K562 (cell line): ENCODE results near the gene KCNK10. TPM values are rescaled to one million over a fixed set of nuclear protein-coding genes. Genes with fewer than 3 reads are reported as not detected.

ENCODE experiments used
- ATAC-seq: fragments of 200-7000 bp; cut with Tn5 transposase; 3 replicates; pipeline ENCODE4 v1.9.1; 2020; ENCODE audit warnings: moderate library complexity
- BruUV-seq: library from RNA; stranded (reverse); fragments of 400-500 nt; replicated peaks from 2 replicates; lab custom pipeline; 2021; lab: Mats Ljungman, UMichigan
- CTCF ChIA-PET: fragments of 300-600 bp; formaldehyde crosslinking; extraction: SDS; loops from one replicate; lab custom pipeline; 2021; ENCODE audit warnings: low intra/inter-chr PET ratio; lab: Yijun Ruan, JAX
- POLR2A ChIA-PET: fragments of 300-600, 350-650 bp; sonication (Branson Sonifier 250); formaldehyde crosslinking; extraction: SDS; loops from one replicate; lab custom pipeline; 2021; ENCODE audit warnings: antibody characterized with exemption, inconsistent platforms; lab: Yijun Ruan, JAX
- DNase-seq, 4 experiments: peaks; one replicate each; pipeline versions ENCODE4 v3.0.0 to v3.0.0-alpha.2; 2011 to 2018; ENCODE audit warnings: low spot score in 3 of 4, mixed read lengths in 3 of 4; ENCODE audit errors: extremely low read depth in 1 of 4
- FAIRE-seq: peaks from 2 replicates; lab custom pipeline; 2011; peaks lifted over from hg19 to GRCh38; lab: Jason Lieb, UNC
- H2AFZ ChIP-seq: 2 replicates; pipeline ENCODE4 v1.6.0; 2011; ENCODE audit warnings: low read depth, low read length, control low read depth, inconsistent platforms
- H3K27ac ChIP-seq: fragments of 200-600 bp; 3 replicates; pipeline ENCODE4 v1.8.0; 2011; ENCODE audit warnings: low read depth, mild to moderate bottlenecking, control low read depth, inconsistent platforms, low read length, moderate library complexity, mixed read lengths; ENCODE audit errors: extremely low read depth
- H3K27me3 ChIP-seq, 2 experiments: fragments of 300-600 bp in 1 of 2; 2 replicates in 1 of 2; 3 replicates in 1 of 2; pipeline versions ENCODE4 v1.6.0 to v1.8.0; 2011; ENCODE audit warnings: inconsistent platforms in 2 of 2, low read length in 2 of 2, mild to moderate bottlenecking in 1 of 2, mixed read lengths in 1 of 2, moderate library complexity in 1 of 2; ENCODE audit not compliant: control insufficient read depth in 2 of 2, insufficient read depth in 2 of 2
- H3K36me3 ChIP-seq: fragments of 300-600 bp; 3 replicates; pipeline ENCODE4 v1.8.0; 2011; ENCODE audit warnings: mild to moderate bottlenecking, low read length, inconsistent platforms; ENCODE audit not compliant: control insufficient read depth, insufficient read depth
- H3K4me1 ChIP-seq, 2 experiments: fragments of 200-600 bp in 1 of 2; replicated peaks in 1 of 2; 2 replicates in 1 of 2; 3 replicates in 1 of 2; pipeline versions ENCODE4 v1.5.1 to v1.8.0; 2011; ENCODE audit warnings: inconsistent platforms in 2 of 2, low read length in 2 of 2, mild to moderate bottlenecking in 1 of 2, mixed read lengths in 1 of 2, moderate library complexity in 1 of 2; ENCODE audit not compliant: control insufficient read depth in 2 of 2, insufficient read depth in 2 of 2
- H3K4me2 ChIP-seq: 2 replicates; pipeline ENCODE4 v1.6.1; 2011; ENCODE audit warnings: low read length, control low read depth, inconsistent platforms, mixed read lengths; ENCODE audit not compliant: insufficient read depth
- H3K4me3 ChIP-seq: fragments of 200-600 bp; sonication (generic), shearing (Covaris generic); 2 replicates; pipeline ENCODE4 v1.5.1; 2016; ENCODE audit warnings: control low read depth, inconsistent platforms
- H3K79me2 ChIP-seq: fragments of 200-600 bp; 3 replicates; pipeline ENCODE4 v1.8.0; 2011; ENCODE audit warnings: low read length, inconsistent platforms; ENCODE audit not compliant: control insufficient read depth, insufficient read depth
- H3K9ac ChIP-seq, 2 experiments: 2 replicates each; pipeline versions ENCODE4 v1.6.0 to v1.6.1; 2011; ENCODE audit warnings: low read depth in 2 of 2, low read length in 2 of 2, control low read depth in 1 of 2, inconsistent platforms in 1 of 2, mild to moderate bottlenecking in 1 of 2, mixed read lengths in 1 of 2; ENCODE audit not compliant: insufficient read depth in 1 of 2
- H3K9me1 ChIP-seq: one replicate; pipeline ENCODE4 v1.6.0; 2011; ENCODE audit warnings: inconsistent platforms, mild to moderate bottlenecking, low read length, moderate library complexity; ENCODE audit not compliant: control insufficient read depth, insufficient read depth
- H3K9me3 ChIP-seq: replicated peaks from 2 replicates; pipeline ENCODE4 v1.5.1; 2011; ENCODE audit warnings: low read depth, low read length, inconsistent platforms; ENCODE audit not compliant: control insufficient read depth, insufficient read depth
- H4K20me1 ChIP-seq: replicated peaks from 2 replicates; pipeline ENCODE4 v1.6.1; 2011; ENCODE audit warnings: low read length, inconsistent platforms, mixed read lengths; ENCODE audit not compliant: control insufficient read depth, insufficient read depth
- BRCA1 ChIP-seq, 2 experiments: fragments of 450-650 bp in 1 of 2; sonication (generic) in 1 of 2; formaldehyde crosslinking in 1 of 2; IDR thresholded peaks; 2 replicates each; pipeline versions ENCODE4 v1.5.0 to v1.6.1; 2017 to 2020; ENCODE audit warnings: mild to moderate bottlenecking in 1 of 2, missing genetic modification reagents in 1 of 2
- PRMT5 ChIP-seq: sonication (generic); formaldehyde crosslinking; IDR thresholded peaks from 2 replicates; pipeline ENCODE4 v1.5.0; 2020; ENCODE audit warnings: missing genetic modification reagents
- RUNX1 ChIP-seq: sonication (generic); IDR thresholded peaks from 2 replicates; pipeline ENCODE4 v1.6.1; 2016; ENCODE audit warnings: antibody characterized with exemption, low read depth
- ZNF324 ChIP-seq: fragments of 250-450 bp; sonication (Bioruptor Pico); IDR thresholded peaks from 2 replicates; pipeline ENCODE4 v1.4.0; 2020; ENCODE audit warnings: mild to moderate bottlenecking
- WGBS: fragments of 100-300 bp; shearing (Covaris generic); methylation state at CpG from one replicate; pipeline ENCODE4 v1.1.6; 2016; ENCODE audit warnings: low coverage, mixed read lengths; ENCODE audit not compliant: insufficient coverage; ENCODE audit errors: missing lambda C conversion rate; 5-methylcytosine and 5-hydroxymethylcytosine counted together
- in situ Hi-C: fragments of 300-500 bp; cut with MboI; formaldehyde crosslinking; loops from 4 replicates; pipeline ENCODE4 v1.15.0; 2018; ENCODE audit warnings: inconsistent platforms, mixed read lengths
- intact Hi-C: fragments of 100-400 bp; cut with micrococcal nuclease; formaldehyde crosslinking; loops from 2 replicates; pipeline ENCODE4 v1.14.2; 2022
- polyA plus RNA-seq, 8 experiments: library from polyadenylated mRNA; depleted of rRNA in 4 of 8; stranded (reverse) in 5 of 8; unstranded in 3 of 8; fragments of >200 nt; fragmentation: Nextera tagmentation in 2 of 8; fragmentation: Illumina TruSeq in 1 of 8; extraction: Ambion mirVana in 2 of 8; extraction: Trizol in 1 of 8; gene quantifications; 2 replicates each; pipeline versions ENCODE4 v1.2.1 to v1.2.3, GENCODE V29; 2011 to 2014; ENCODE audit warnings: inconsistent platforms in 1 of 8, missing spikeins in 1 of 8
- total RNA-seq, 7 experiments: library from RNA; depleted of rRNA in 6 of 7; stranded (reverse); fragments of >200 nt in 6 of 7; fragmentation: Illumina TruSeq in 2 of 7; extraction: Trizol in 2 of 7; gene quantifications; 2 replicates each; pipeline versions ENCODE4 v1.2.1 to v1.2.3, GENCODE V29; 2011 to 2021; ENCODE audit warnings: low replicate concordance in 1 of 7

Gene KCNK10
- total and polyA plus RNA-seq, 9 of the 15 experiments (the other 6 are each of a cell fraction or from before 2014, with no cell fraction given): not detected

GRCh38 chr14:88181072-88181471 lies 142.0 kb downstream of the KCNK10 start:
- in situ Hi-C loops: no loop called here
- Histone ChIP-seq H3K9me3 (no peaks in the 10 kb centered on the region), H3K27me3 (peaks cover 0 to 13% of the 10 kb centered on the region in 2 experiments; a peak in 3 of 5 replicates), H3K4me1 (no peaks in the 10 kb centered on the region), H4K20me1 (no peaks in the 10 kb centered on the region)
- intact Hi-C loops: no loop called here
- no TSS peak for BruUV-seq
- no peak for TF ChIP-seq PRMT5 (CRISPR knock-in tag)
- TF ChIP-seq, all 486 proteins: peak for 0
- H3K36me3 ChIP-seq: no peaks in the 10 kb centered on the region
- 0% methylated on average over 4 of the region's 5 CpGs for WGBS
- no peaks in the 10 kb centered on the region for H3K9me1 ChIP-seq
- no peak overlapping the region for H3K27ac ChIP-seq
- POLR2A ChIA-PET: interaction anchor here (0.6 to 0.8 kb wide), 2 partner anchors 134 to 261 kb away, joined by 3 read pairs; no protein-coding TSS in a partner anchor
- FAIRE-seq: no peak
- no peak for DNase-seq
- H3K9ac ChIP-seq: no peak overlapping the region
- no peak for ATAC-seq
- H3K4me3 ChIP-seq: no peak overlapping the region
- no peak overlapping the region for H2AFZ ChIP-seq
- H3K4me2 ChIP-seq: no peak overlapping the region
- CTCF ChIA-PET: no interaction called here
- no peaks in the 10 kb centered on the region for H3K79me2 ChIP-seq

DNA sequence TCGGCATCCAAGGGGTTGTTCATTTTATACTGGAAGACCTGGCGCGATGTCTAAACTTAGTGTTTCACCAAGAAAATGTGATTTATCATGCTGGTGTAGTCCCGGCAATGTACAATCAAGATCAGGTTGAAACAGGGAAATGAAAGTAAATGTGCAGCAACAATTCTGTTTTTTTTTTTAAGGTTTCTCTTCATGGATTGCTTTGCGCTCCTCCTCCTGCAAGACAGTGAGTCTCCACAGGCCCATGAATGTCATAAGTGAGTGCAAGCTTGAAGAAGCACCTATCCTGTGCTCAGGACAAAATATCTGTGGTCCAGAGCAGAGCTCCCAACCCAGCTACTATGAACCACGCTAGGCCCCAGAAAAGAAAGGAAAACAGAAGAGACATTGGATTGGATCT lies 143.4 kb downstream of the KCNK10 start:
- WGBS: 0% methylated on average over 6 of the region's 6 CpGs
- Histone ChIP-seq H3K4me1 (no peaks in the 10 kb centered on the region), H3K4me3 (no peak overlapping the region), H3K4me2 (no peak overlapping the region), H3K27me3 (no peaks in the 10 kb centered on the region; a peak in 1 of 5 replicates), H3K9me3 (no peaks in the 10 kb centered on the region), H2AFZ (no peak overlapping the region), H3K36me3 (no peaks in the 10 kb centered on the region), H3K9me1 (no peaks in the 10 kb centered on the region), H3K79me2 (no peaks in the 10 kb centered on the region), H4K20me1 (no peaks in the 10 kb centered on the region), H3K9ac (no peak overlapping the region), H3K27ac (no peak overlapping the region)
- no peak for ATAC-seq
- TF ChIP-seq ZNF324 (CRISPR knock-in tag): no peak
- TF ChIP-seq RUNX1: no peak
- no peak for TF ChIP-seq BRCA1 (IDR thresholded peaks at IDR 0.05)
- no peak for TF ChIP-seq BRCA1 (CRISPR knock-in tag; IDR thresholded peaks at IDR 0.05)
- POLR2A ChIA-PET: no interaction called here
- no peak for FAIRE-seq
- CTCF ChIA-PET: no interaction called here
- intact Hi-C loops (no loop called here), in situ Hi-C loops (loop anchor here (10.0 kb wide), 2 partner anchors 165 to 235 kb away; no protein-coding TSS in a partner anchor)
- DNase-seq: no peak
- no TSS peak for BruUV-seq
